PC-3 (cell line): ENCODE results near the gene CD180. TPM values are rescaled to one million over a fixed set of nuclear protein-coding genes. Genes with fewer than 3 reads are reported as not detected.

Experiments used
- ATAC-seq: fragments of 200-7000 bp; cut with Tn5 transposase; 2 replicates; pipeline ENCODE4 v1.9.1; 2020; ENCODE audit warnings: mild to moderate bottlenecking, moderate library complexity
- BruUV-seq: library from RNA; stranded (reverse); fragments of 400-500 nt; replicated peaks from 2 replicates; lab custom pipeline; 2021; lab: Mats Ljungman, UMichigan
- CTCF ChIA-PET: fragments of 300-600 bp; sonication (Branson Sonifier 250); formaldehyde crosslinking; loops from one replicate; lab custom pipeline; 2022; ENCODE audit warnings: antibody characterized with exemption; lab: Charles Lee
- POLR2A ChIA-PET: fragments of 300-600 bp; sonication (Branson Sonifier 250); formaldehyde crosslinking; loops from one replicate; lab custom pipeline; 2022; ENCODE audit warnings: antibody characterized with exemption; ENCODE audit not compliant: unreplicated experiment; lab: Charles Lee
- DNase-seq: peaks from one replicate; pipeline ENCODE4 v3.0.0-alpha.2; 2015
- H2AFZ ChIP-seq: fragments of 300-600 bp; sonication (generic); 2 replicates; pipeline ENCODE4 v1.6.0; 2016; ENCODE audit warnings: antibody characterized with exemption, low read length
- H3F3A ChIP-seq: fragments of 300-600 bp; sonication (generic); one replicate; pipeline ENCODE4 v1.6.0; 2017; ENCODE audit warnings: antibody characterized with exemption, low read length, control low read depth, mild to moderate bottlenecking; ENCODE audit not compliant: unreplicated experiment
- H3K27ac ChIP-seq: fragments of 300-600 bp; sonication (generic); 2 replicates; pipeline ENCODE4 v1.5.1; 2016; ENCODE audit warnings: mild to moderate bottlenecking, low read length
- H3K27me3 ChIP-seq: fragments of 300-600 bp; sonication (generic); 2 replicates; pipeline ENCODE4 v1.6.1; 2016; ENCODE audit warnings: low read length, mixed read lengths
- H3K36me3 ChIP-seq: fragments of 300-600 bp; sonication (generic); 2 replicates; pipeline ENCODE4 v1.6.1; 2016; ENCODE audit warnings: low read depth, mixed run types, low read length, mixed read lengths
- H3K4me1 ChIP-seq: fragments of 300-600 bp; sonication (generic); 2 replicates; pipeline ENCODE4 v1.5.1; 2016; ENCODE audit warnings: low read length; ENCODE audit not compliant: insufficient read depth
- H3K4me2 ChIP-seq: fragments of 300-600 bp; sonication (generic); 2 replicates; pipeline ENCODE4 v1.6.0; 2016; ENCODE audit warnings: low read length
- H3K4me3 ChIP-seq: fragments of 300-600 bp; sonication (generic); 2 replicates; pipeline ENCODE4 v1.5.1; 2016; ENCODE audit warnings: mild to moderate bottlenecking, low read length, mixed read lengths
- H3K79me2 ChIP-seq: fragments of 300-600 bp; sonication (generic); 2 replicates; pipeline ENCODE4 v1.6.1; 2017; ENCODE audit warnings: low read length, mixed read lengths
- H3K9ac ChIP-seq: fragments of 300-600 bp; sonication (generic); 2 replicates; pipeline ENCODE4 v1.6.0; 2016; ENCODE audit warnings: mild to moderate bottlenecking, low read length
- H3K9me2 ChIP-seq: fragments of 300-600 bp; sonication (generic); replicated peaks from 2 replicates; pipeline ENCODE4 v1.6.1; 2016; ENCODE audit warnings: mixed run types, low read length, mixed read lengths
- H3K9me3 ChIP-seq: fragments of 300-600 bp; sonication (generic); 2 replicates; pipeline ENCODE4 v1.6.1; 2016; ENCODE audit warnings: low read length, mixed read lengths
- H4K20me1 ChIP-seq: fragments of 300-600 bp; sonication (generic); 2 replicates; pipeline ENCODE4 v1.6.1; 2016; ENCODE audit warnings: low read length, mixed read lengths
- EZH2 ChIP-seq: fragments of 300-600 bp; sonication (generic); IDR thresholded peaks from one replicate; pipeline ENCODE4 v1.6.1; 2017; ENCODE audit warnings: antibody characterized with exemption, mild to moderate bottlenecking, low read length; ENCODE audit not compliant: unreplicated experiment
- EZH2phosphoT487 ChIP-seq: fragments of 300-600 bp; sonication (generic); IDR thresholded peaks from 2 replicates; pipeline ENCODE4 v1.6.1; 2018; ENCODE audit warnings: mild to moderate bottlenecking, antibody characterized with exemption, low read length, borderline replicate concordance
- intact Hi-C: fragments of 100-400 bp; cut with micrococcal nuclease; formaldehyde crosslinking; loops from 2 replicates; pipeline ENCODE4 v1.9.0; 2023
- total RNA-seq: library from RNA; depleted of rRNA; stranded (reverse); fragments of >200 nt; gene quantifications from 2 replicates; pipeline ENCODE4 v1.2.3, GENCODE V29; 2014
- TF ChIP-seq, protein P1 (sequence below): fragments of 300-600 bp; sonication (generic); conservative IDR thresholded peaks from 2 replicates; pipeline ENCODE4 v1.5.1; 2017; ENCODE audit warnings: antibody characterized with exemption, low read depth, mild to moderate bottlenecking, low read length

CD180 gene
- total RNA-seq, 1 experiment from 2014 or later, result not detected

DNA sequence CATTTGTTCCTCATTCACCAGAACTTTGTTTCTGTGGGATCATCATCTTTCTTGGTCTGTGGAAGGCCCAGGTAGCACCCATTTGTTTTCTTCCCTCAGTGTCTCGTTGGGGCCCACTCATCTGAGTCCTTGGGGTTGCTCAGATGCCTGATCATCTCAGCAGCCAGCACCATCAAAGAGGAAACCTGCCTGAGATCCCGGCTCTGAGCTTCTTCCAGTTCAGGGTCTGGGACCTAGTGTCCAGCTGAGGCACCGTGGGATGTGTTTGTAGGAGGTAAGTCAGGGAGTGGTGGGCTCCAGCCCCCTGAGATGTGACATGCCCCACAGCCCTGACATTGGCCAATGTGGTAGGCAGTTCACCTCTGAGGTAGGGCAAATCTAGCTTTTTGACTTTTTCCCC lies 9.4 kb upstream of the CD180 start:
- Histone ChIP-seq H3K4me2 (peak overlapping the region; percentile 50), H3K4me1 (peaks cover 39% of the 10 kb centered on the region), H3K27ac (peak overlapping the region; percentile 92), H3K9me2 (no peaks in the 10 kb centered on the region), H3K27me3 (no peaks in the 10 kb centered on the region), H3K9ac (peak overlapping the region; percentile 42), H3F3A (peaks cover 9% of the 10 kb centered on the region), H3K79me2 (no peaks in the 10 kb centered on the region), H2AFZ (0 out of 2 replicates have a peak overlapping the region, but pooled peaks have one; percentile 13), H3K9me3 (no peaks in the 10 kb centered on the region), H3K36me3 (no peaks in the 10 kb centered on the region), H3K4me3 (no peak overlapping the region), H4K20me1 (no peaks in the 10 kb centered on the region)
- no peak for DNase-seq
- ChIA-PET CTCF (no interaction called here), POLR2A (no interaction called here)
- no peak for ATAC-seq
- BruUV-seq, result no TSS peak
- no peak for TF ChIP-seq EZH2
- no peak for TF ChIP-seq EZH2phosphoT487
- TF ChIP-seq, protein P1, sequence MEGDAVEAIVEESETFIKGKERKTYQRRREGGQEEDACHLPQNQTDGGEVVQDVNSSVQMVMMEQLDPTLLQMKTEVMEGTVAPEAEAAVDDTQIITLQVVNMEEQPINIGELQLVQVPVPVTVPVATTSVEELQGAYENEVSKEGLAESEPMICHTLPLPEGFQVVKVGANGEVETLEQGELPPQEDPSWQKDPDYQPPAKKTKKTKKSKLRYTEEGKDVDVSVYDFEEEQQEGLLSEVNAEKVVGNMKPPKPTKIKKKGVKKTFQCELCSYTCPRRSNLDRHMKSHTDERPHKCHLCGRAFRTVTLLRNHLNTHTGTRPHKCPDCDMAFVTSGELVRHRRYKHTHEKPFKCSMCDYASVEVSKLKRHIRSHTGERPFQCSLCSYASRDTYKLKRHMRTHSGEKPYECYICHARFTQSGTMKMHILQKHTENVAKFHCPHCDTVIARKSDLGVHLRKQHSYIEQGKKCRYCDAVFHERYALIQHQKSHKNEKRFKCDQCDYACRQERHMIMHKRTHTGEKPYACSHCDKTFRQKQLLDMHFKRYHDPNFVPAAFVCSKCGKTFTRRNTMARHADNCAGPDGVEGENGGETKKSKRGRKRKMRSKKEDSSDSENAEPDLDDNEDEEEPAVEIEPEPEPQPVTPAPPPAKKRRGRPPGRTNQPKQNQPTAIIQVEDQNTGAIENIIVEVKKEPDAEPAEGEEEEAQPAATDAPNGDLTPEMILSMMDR, result no peak
- intact Hi-C loops, result loop anchor here (2.0 to 5.0 kb wide), 2 partner anchors 201 to 399 kb away; no protein-coding TSS in a partner anchor

DNA sequence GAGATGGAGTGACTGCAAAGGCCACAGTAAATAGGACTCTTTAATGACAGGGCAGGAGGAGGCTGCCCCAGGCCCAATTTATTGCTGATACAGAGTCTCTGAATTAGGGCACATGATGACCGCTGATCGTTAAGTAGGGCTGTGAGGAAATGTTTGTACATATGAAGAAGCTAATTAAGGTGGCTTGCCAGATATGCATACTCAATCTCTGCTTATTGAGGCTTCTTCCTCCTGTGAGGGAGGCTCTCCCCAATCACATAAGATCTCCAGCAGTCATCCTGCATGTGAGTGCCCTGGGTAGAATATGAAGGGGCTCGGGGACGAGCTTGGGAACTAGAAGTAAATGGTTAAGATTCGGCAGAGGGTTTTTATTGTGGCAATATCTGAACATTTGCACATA lies 8.2 kb upstream of the CD180 start:
- Histone ChIP-seq H3K36me3 (no peaks in the 10 kb centered on the region), H3K4me2 (no peak overlapping the region), H3F3A (peaks cover 9% of the 10 kb centered on the region), H3K79me2 (no peaks in the 10 kb centered on the region), H3K9me2 (no peaks in the 10 kb centered on the region), H3K9me3 (no peaks in the 10 kb centered on the region), H2AFZ (no peak overlapping the region), H3K4me1 (peaks cover 39% of the 10 kb centered on the region), H3K4me3 (no peak overlapping the region), H4K20me1 (no peaks in the 10 kb centered on the region), H3K27ac (no peak overlapping the region), H3K27me3 (no peaks in the 10 kb centered on the region), H3K9ac (no peak overlapping the region)
- POLR2A ChIA-PET, result no interaction called here
- BruUV-seq, result no TSS peak
- no peak for ATAC-seq
- TF ChIP-seq EZH2 (no peak), EZH2phosphoT487 (no peak)
- TF ChIP-seq, protein P1, result no peak
- CTCF ChIA-PET, result no interaction called here
- intact Hi-C loops, result loop anchor here (5.0 kb wide), 1 partner anchor 398 kb away; no protein-coding TSS in a partner anchor
- no peak for DNase-seq

DNA sequence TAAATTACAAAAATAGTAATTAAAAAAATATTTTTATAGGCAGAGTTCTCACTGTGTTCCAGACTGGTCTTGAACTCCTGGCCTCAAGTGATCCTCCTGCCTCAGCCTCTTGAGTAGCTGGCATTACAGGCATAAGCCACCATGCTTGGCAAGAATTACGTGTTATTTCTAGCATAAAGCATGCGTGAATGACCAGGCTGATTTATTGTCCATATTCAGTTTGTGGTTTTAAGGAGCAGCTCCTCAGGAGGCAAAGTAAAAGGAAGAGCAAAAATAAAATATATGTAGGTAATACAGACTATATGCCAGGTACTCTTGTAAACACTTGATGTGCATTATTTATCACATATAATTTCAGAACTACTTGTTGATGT lies 7.1 kb upstream of the CD180 start:
- TF ChIP-seq EZH2, result no peak
- TF ChIP-seq, protein P1, result no peak
- TF ChIP-seq EZH2phosphoT487, result no peak
- POLR2A ChIA-PET, result no interaction called here
- H3K4me3 ChIP-seq, result no peak overlapping the region

More for the DNA sequence above, 7.1 kb upstream of the CD180 start:
- Histone ChIP-seq H3K36me3 (no peaks in the 10 kb centered on the region), H3K27ac (no peak overlapping the region), H2AFZ (no peak overlapping the region), H4K20me1 (no peaks in the 10 kb centered on the region), H3K27me3 (no peaks in the 10 kb centered on the region), H3K4me2 (no peak overlapping the region), H3K79me2 (no peaks in the 10 kb centered on the region), H3F3A (peaks cover 9% of the 10 kb centered on the region), H3K9ac (no peak overlapping the region), H3K9me2 (no peaks in the 10 kb centered on the region), H3K4me1 (peaks cover 35% of the 10 kb centered on the region), H3K9me3 (no peaks in the 10 kb centered on the region)
- ATAC-seq, result no peak
- intact Hi-C loops, result no loop called here
- DNase-seq, result no peak
- no TSS peak for BruUV-seq
- CTCF ChIA-PET, result no interaction called here
